ENCODE measurements around the gene ZNF536. TPM values are rescaled to one million over a fixed set of nuclear protein-coding genes. Genes with fewer than 3 reads are reported as not detected.

ZNF536 gene
- total RNA-seq, 1 experiment from 2014 or later = not detected

DNA sequence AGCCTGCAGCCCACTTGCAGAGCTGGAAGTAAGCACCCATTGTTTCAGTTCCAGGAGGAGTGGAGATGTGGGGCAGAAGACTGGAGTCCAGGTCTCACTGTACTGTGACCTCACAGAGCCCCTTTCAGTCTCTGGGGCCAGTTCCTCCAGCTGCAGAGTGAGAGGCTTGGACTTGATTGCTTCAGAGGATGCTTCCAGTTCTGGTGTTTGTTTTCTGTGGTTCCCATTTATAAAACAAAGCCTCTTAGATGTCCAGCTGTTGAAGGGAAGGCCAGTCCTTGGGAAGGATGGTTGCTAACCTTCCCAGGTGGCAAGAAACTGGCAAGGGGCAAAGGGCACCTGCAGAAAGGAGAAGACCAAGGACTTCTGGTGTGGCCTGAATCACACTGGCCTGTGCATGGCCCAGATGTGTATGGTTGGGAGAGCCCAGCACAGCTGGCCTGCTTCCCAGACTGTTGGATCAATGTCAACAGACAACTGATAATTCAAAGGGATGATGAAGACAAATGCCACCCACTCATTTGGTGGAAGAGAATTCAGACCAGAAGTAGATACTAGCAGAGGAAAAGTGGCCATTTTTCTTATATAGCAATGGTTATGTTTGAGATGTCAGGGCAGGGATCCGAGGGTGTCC, 218.5 kb downstream of the ZNF536 start:
- Histone ChIP-seq H3K27me3 (ENCODE audit: insufficient read depth, low read depth) (peaks cover 22% of the 10 kb centered on the region), H3K4me1 (replicated peaks; ENCODE audit: insufficient read depth) (no peaks in the 10 kb centered on the region), H3K27ac (no peak overlapping the region), H3K4me2 (no peak overlapping the region), H3K79me2 (ENCODE audit: low read depth) (no peaks in the 10 kb centered on the region), H3K36me3 (ENCODE audit: low read depth) (no peaks in the 10 kb centered on the region), H4K20me1 (ENCODE audit: insufficient read depth) (no peaks in the 10 kb centered on the region), H3K9me3 (ENCODE audit: insufficient read depth, low read depth) (no peaks in the 10 kb centered on the region), H2AFZ (no peak overlapping the region), H3F3A (ENCODE audit: insufficient read depth, low read depth) (no peaks in the 10 kb centered on the region), H3K9me2 (ENCODE audit: insufficient read depth) (no peaks in the 10 kb centered on the region), H3K4me3 (no peak overlapping the region)
- POLR2A ChIA-PET (ENCODE audit: unreplicated experiment) = no interaction called here
- BruUV-seq (replicated peaks) = no TSS peak
- intact Hi-C loops (cut with micrococcal nuclease; ENCODE audit: unreplicated experiment) = no loop called here
- CTCF ChIA-PET = no interaction called here
- no peak for DNase-seq
- TF ChIP-seq, protein P1, sequence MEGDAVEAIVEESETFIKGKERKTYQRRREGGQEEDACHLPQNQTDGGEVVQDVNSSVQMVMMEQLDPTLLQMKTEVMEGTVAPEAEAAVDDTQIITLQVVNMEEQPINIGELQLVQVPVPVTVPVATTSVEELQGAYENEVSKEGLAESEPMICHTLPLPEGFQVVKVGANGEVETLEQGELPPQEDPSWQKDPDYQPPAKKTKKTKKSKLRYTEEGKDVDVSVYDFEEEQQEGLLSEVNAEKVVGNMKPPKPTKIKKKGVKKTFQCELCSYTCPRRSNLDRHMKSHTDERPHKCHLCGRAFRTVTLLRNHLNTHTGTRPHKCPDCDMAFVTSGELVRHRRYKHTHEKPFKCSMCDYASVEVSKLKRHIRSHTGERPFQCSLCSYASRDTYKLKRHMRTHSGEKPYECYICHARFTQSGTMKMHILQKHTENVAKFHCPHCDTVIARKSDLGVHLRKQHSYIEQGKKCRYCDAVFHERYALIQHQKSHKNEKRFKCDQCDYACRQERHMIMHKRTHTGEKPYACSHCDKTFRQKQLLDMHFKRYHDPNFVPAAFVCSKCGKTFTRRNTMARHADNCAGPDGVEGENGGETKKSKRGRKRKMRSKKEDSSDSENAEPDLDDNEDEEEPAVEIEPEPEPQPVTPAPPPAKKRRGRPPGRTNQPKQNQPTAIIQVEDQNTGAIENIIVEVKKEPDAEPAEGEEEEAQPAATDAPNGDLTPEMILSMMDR (conservative IDR thresholded peaks at IDR 0.05) = no peak
- no peak for TF ChIP-seq EZH2 (IDR thresholded peaks at IDR 0.05; ENCODE audit: low read depth)

GRCh38 chr19:30593356-30593755, 221.2 kb downstream of the ZNF536 start:
- ChIA-PET CTCF (no interaction called here), POLR2A (ENCODE audit: unreplicated experiment) (no interaction called here)
- intact Hi-C loops (cut with micrococcal nuclease; ENCODE audit: unreplicated experiment) = no loop called here
- H3F3A ChIP-seq (ENCODE audit: insufficient read depth, low read depth) = no peaks in the 10 kb centered on the region
- no peaks in the 10 kb centered on the region for H3K4me1 ChIP-seq (replicated peaks; ENCODE audit: insufficient read depth)
- H3K27me3 ChIP-seq (ENCODE audit: insufficient read depth, low read depth) = peaks cover 37% of the 10 kb centered on the region
- no peaks in the 10 kb centered on the region for H3K79me2 ChIP-seq (ENCODE audit: low read depth)
- no peak overlapping the region for H3K4me2 ChIP-seq
- DNase-seq = no peak
- no peak for TF ChIP-seq EZH2 (IDR thresholded peaks at IDR 0.05; ENCODE audit: low read depth)
- TF ChIP-seq, protein P1 (conservative IDR thresholded peaks at IDR 0.05) = no peak
- H2AFZ ChIP-seq = no peak overlapping the region
- H3K9me3 ChIP-seq (ENCODE audit: insufficient read depth, low read depth) = no peaks in the 10 kb centered on the region
- no peaks in the 10 kb centered on the region for H3K36me3 ChIP-seq (ENCODE audit: low read depth)
- no peaks in the 10 kb centered on the region for H3K9me2 ChIP-seq (ENCODE audit: insufficient read depth)
- H3K4me3 ChIP-seq = no peak overlapping the region
- H4K20me1 ChIP-seq (ENCODE audit: insufficient read depth) = no peaks in the 10 kb centered on the region
- H3K27ac ChIP-seq = no peak overlapping the region
- no TSS peak for BruUV-seq (replicated peaks)

DNA sequence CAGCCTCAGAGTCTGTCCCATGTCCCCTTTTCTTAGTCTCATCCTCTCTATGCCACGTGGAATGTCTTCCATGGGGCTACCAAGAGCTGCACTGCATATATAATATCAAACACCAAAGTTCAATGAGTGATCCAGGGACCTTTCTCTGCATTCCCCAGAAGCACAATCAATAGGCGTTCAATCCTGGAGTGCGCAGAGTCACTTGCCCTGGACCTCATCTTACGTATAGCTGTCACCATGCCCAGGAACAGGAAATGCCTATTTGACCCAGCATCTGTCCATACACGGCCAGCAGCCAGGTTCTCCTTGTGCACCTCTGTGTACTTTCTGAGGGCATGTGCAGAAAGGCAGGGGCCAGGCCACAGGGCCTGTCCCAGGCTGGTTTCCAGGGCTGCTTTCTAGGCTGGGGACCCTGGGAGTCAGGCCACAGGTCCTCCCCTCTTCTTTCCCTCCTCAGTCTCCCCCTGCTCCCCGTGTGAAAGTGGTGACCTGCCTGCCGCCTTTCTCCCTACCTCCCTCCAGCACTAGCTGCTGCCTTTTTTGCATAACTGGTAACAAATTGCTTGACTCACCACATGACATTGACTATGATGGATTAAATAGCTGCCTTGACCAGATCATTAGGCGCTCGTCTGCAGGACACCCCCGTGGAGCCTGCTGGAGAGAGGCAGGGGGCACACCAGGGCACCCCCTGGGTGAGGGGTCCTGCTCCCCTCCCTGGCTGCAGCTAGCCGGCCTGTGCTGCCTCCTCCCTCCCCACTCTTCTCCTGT, 222.0 kb downstream of the ZNF536 start:
- POLR2A ChIA-PET (ENCODE audit: unreplicated experiment) = no interaction called here
- no TSS peak for BruUV-seq (replicated peaks)
- CTCF ChIA-PET = no interaction called here

More for the DNA sequence above, 222.0 kb downstream of the ZNF536 start:
- intact Hi-C loops (cut with micrococcal nuclease; ENCODE audit: unreplicated experiment) = no loop called here
- H3K27me3 ChIP-seq (ENCODE audit: insufficient read depth, low read depth) = peaks cover 37% of the 10 kb centered on the region
- no peak overlapping the region for H3K27ac ChIP-seq
- no peaks in the 10 kb centered on the region for H3K9me2 ChIP-seq (ENCODE audit: insufficient read depth)
- no peak overlapping the region for H2AFZ ChIP-seq
- no peak for DNase-seq
- H3K9me3 ChIP-seq (ENCODE audit: insufficient read depth, low read depth) = no peaks in the 10 kb centered on the region
- H3K4me1 ChIP-seq (replicated peaks; ENCODE audit: insufficient read depth) = no peaks in the 10 kb centered on the region
- no peak for TF ChIP-seq EZH2 (IDR thresholded peaks at IDR 0.05; ENCODE audit: low read depth)
- H3K4me2 ChIP-seq = no peak overlapping the region
- no peaks in the 10 kb centered on the region for H4K20me1 ChIP-seq (ENCODE audit: insufficient read depth)
- no peak overlapping the region for H3K4me3 ChIP-seq
- no peaks in the 10 kb centered on the region for H3K36me3 ChIP-seq (ENCODE audit: low read depth)
- no peaks in the 10 kb centered on the region for H3F3A ChIP-seq (ENCODE audit: insufficient read depth, low read depth)
- H3K79me2 ChIP-seq (ENCODE audit: low read depth) = no peaks in the 10 kb centered on the region
